Caki2 (cell line): ENCODE measurements around the gene RAP1GAP. TPM values are rescaled to one million over a fixed set of nuclear protein-coding genes. Genes with fewer than 3 reads are reported as not detected.
"Not testable (repeated sequence)": the region's sequence is repeated elsewhere in the genome, so short reads cannot be mapped to it uniquely, and the experiment has no call there.

Source experiments
- DNase-seq: peaks from one replicate; pipeline ENCODE4 v3.0.0-alpha.2; 2015; ENCODE audit warnings: low read depth
- in situ Hi-C: cut with HindIII; loops from 2 replicates; pipeline ENCODE4 v1.10.0; 2016; ENCODE audit warnings: low sequenced_read_pairs, low pct_unique_long_range_greater_than_20kb, mixed read lengths
- total RNA-seq: library from RNA; depleted of rRNA; stranded (reverse); fragments of >200 nt; shearing (Covaris generic); gene quantifications from 2 replicates; pipeline ENCODE4 v1.2.3, GENCODE V29; 2014; ENCODE audit warnings: low replicate concordance

The RAP1GAP gene
- total RNA-seq, 1 experiment from 2014 or later, result 40.1 TPM

DNA sequence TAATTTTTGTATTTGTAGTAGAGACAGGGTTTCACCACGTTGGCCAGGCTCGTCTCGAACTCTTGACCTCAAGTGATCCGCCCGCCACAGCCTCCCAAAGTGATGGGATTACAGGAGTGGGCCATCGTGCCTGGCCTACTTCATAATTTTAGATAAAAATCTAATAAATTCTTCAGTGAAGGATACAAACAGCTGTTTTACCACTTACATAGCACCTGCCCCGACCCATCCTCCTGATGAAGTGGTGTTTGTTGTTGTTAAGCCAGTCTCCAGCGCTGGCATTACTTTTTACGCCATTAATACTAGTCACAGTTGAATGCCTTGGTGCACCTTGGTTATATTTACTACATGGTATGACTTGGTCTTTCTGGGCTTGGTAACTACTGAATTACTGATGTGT, 12.3 kb upstream of the RAP1GAP start:
- DNase-seq, result peak; percentile 35
- in situ Hi-C loops, result no loop called here

DNA sequence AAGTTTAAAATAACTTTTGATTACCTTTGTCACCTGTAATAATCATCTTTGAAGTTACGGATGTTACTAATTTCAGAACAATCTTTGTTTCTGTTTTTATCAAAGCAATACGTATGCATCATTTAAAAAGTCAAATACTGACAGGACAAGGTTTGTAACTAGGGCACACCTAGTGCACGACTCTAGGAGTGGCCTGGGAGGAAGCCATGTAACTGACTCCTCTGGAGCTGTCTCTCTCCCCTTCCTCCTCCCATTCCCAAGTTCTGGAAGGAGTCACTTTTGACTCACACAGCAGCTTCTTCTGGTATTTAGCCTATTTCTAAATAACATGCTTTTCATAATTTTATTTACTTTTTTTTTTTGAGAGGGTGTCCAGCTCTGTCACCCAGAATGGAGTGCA, 11.8 kb upstream of the RAP1GAP start:
- in situ Hi-C loops, result no loop called here
- no peak for DNase-seq

DNA sequence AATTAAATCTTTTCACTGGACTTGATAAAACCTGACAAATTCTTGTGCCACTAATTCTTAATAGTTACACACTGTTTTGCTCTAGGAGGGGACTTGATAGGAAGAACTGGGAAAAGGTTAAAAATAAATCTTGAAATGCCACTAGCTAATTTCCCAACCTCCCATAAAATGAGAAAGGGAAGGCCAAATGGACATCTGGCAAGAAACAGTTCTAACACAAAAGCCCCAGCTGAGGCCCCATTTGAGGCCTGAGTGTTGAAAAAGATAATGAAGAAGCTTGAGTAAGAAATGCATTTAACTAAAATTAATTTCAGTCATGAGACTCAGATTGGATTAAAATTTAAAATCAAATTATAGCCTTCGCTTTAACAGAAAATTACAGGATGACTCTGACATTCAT, 11.2 kb upstream of the RAP1GAP start:
- no peak for DNase-seq
- in situ Hi-C loops, result no loop called here

DNA sequence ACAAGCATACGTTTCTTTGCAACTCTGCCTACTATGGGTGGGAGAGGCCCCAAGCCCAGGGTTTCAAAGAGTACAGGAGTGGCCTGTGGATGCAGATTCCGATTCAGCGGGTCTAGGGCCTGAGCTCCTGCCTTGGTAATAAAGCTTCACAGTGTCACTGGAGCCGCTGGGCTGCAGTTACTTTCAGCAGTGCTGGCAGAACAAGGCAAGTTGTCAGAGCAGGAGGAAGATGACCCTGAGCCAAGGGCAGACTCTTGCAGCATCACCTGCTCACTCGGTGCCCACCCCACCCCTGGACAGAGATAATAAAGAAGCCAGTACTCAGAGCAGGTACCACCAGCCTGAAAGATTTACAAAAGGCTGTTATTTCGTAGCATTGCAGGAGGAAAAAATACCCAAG, 8.0 kb upstream of the RAP1GAP start:
- DNase-seq, result no peak
- in situ Hi-C loops, result no loop called here

DNA sequence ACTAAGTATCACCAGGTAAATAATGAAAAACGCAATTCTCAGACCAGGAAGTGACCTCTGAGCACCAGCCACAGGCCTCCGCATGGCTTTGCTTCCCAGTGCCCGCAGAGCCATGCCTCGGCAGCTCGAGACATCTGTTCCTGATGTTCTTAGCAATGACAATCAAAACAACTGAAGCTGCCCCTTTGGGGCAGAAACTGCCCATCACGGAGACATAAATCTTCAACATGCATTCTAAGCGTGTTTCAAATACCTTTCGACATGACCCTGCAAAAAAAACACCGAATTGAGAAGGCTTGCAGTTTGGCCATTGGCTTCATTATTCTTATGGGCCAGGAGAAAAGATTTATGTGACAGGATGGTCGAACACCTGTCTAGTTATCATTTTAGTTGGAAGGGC, 5.8 kb upstream of the RAP1GAP start:
- DNase-seq, result no peak
- in situ Hi-C loops, result no loop called here

DNA sequence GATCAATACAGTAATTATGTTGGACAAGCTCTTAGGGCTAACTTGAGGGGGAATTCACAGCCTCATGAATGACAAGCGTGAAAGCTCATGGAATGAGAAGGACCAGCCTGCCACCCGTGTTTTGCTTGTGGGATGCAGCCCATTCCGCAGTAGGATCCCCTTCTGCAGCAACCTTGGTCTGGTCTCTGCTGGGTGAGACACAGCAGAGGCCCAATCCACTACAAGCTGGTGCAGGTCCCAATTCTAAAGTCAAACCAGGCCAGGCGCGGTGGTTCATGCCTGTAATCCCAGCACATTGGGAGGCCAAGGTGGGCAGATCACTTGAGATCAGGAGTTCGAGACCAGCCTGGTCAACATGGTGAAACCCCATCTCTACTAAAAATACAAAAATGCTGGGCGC, 4.7 kb upstream of the RAP1GAP start:
- in situ Hi-C loops, DNase-seq: not testable (repeated sequence)

DNA sequence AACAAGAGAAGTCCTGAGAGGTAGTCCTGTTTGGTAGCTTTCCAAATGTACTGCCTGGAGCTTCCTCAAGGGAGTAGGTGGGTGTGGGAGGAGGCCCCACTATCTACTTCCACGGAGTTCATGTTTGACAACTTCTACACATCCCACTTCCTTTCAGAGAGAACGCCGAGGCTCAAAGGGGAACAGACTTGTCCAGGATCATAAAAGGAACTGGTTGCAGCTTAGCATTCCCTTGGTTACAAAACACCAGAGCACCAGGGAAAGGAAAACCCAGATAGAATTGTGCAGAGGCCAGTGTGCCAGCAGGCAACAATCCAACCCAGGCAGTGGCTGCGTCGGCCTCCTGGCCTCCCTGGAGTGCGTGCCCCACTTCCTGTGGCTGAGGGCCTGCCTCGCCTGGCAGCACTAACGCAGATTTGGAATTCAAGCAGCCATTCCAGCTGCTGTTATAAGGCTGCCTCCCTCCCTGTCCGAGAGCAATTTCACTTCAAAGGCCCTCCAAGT, 4.2 kb upstream of the RAP1GAP start:
- no peak for DNase-seq
- in situ Hi-C loops, result no loop called here

DNA sequence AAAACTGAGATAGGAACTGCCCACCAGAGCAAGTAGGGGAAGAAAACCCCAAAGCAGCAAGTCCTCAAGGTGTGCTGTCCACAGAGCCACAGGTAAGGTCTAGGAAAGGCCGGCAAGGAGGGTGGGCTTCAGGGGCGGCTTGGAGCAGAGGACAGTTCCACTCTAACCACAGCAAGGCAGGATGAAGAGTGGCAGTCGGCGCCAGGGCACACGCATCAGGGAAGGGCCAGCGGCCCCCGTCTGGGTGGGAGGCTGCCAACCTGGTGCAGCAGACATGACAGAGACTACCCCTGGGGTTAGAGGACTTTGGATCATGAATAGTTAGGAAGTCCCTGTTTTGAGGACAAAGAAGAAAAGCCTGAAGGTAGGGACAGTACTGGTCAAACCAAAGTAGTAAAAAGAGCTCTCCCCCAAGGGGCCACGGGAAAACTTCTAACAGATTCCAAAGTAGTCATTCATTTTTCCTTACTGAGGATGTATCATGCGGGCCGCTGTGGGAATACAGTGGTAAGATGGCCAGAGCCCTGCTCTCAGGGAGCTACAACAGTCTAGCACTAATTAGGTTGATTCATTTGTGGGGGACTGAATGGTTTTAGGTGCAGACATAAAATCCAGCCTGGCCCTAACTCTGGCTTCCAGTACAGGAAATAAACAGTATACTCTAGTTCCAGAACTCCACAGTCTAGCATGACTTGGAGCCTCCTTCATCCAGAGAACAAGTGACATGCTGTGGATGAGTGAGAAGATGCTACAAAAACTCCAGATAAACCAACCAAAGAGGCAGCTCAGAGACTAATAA, 3.5 kb upstream of the RAP1GAP start:
- no peak for DNase-seq
- in situ Hi-C loops, result no loop called here

DNA sequence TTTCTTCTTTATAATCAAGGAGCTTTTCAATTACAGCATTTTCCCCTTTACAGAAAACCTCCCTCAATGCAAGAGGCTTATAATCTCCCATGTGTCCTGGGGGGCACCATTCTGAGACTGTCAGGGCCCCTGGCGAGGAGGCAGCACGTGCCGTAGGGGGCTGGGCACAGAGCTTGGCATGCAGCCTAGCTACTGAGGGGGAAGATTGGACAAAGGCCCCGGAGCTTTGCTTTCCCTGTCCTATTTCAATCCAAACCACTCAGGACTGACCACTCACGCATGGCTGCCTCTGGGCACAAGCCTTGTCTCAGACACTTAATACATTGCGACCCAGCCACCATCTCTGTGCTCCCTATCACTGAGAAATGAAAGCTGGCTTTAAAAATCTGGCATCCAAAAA, 2.8 kb upstream of the RAP1GAP start:
- DNase-seq, result no peak
- in situ Hi-C loops, result no loop called here

DNA sequence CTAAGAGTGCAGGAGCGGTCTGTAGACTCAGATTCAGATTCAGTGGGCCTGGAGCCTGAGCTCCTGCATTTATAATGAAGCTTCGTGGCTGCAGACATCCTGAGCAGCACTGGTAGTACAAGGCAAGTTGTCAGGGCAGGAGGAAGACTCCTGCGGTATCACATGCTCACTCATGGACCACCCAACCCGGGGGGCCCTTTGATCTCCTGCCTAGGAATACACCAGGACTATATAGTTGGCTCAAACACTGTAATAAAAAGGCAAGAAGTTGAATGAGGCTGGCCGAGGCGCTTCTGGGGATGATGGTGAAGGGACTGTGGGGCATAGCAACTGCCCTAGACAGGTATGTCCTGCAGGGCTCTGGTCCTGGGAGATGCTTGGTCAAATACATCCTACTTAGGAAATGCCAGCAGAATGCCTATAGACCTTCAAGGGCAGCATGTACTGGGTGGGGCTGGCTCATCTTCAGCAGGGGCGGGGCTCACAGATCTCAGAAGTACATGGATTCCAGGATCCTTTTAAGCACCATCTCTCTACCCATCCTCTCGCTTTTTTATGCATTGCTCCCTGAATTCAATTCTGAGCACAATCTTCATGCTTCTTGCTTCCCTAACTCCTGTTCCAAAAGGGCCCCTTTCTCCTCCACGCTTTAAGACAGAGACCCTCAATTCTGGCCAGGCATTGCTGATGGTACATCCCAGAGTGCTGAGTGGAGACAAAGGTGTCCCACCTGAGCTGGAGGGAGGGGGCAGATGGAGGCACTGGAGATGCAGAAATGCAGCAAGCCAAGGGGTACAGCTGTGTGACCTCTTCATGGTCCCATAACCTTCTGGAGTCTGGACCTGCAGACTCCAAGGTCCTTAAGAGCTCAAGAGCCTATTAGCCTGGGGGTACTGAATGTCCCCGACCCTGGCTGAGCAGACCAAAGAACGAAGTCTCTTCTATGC, 2.1 kb upstream of the RAP1GAP start:
- in situ Hi-C loops, result no loop called here
- no peak for DNase-seq

DNA sequence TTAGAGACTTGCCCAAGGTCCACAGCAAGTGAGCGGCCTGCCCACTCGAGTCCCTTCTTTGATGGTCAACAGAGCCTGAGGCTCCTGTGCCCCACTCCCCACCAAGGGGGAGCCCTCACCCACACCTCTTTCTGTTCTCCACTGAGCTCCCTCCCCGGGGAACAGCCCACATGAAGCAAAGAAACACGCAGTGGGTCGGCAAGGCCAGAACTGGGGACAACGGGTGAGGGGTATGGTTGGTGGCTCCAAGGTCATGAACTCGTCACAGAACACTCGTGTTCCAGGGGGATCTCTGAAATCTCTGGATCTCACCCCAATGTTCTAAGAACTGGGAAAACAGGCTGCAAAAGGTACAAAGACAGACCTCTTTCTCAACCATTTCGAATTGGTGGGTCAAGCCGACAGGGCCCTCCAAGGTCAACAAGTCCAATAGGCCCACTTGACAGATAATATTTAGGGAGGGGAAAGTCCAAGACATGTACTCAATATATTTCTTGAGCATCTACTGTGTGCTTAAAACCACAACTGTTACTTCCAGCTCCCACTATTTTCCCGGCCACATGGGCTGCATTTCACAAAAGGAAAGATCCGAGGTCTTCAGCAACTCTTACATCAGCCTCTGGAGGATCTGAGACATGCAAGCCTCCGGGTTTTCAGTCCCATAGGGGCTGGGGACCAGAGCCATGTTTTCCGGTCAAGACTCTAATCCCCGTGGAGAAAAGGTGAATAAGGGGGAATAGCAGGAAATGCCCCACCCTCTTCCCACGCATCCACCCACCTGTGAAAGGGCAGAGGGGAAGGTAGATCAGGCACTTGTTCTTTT, 1.1 kb upstream of the RAP1GAP start:
- DNase-seq, result no peak
- in situ Hi-C loops, result no loop called here

DNA sequence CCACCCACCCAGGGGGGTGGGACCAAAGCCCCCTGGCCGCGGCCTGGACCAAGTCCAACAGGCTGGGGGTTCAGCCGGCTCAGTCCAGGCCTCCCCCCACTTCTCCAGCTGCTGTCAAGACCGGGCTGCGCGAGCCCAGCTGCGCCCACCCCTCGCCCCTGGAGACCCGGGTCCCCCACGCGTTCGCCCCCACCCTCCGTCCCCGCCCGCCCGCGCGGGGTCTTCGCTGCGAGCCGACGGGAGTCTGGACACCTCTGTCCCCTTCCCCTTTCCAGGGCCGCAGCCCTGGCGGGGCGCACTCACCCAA, 253 bp downstream of the RAP1GAP start:
- DNase-seq, result no peak
- in situ Hi-C loops, result no loop called here

DNA sequence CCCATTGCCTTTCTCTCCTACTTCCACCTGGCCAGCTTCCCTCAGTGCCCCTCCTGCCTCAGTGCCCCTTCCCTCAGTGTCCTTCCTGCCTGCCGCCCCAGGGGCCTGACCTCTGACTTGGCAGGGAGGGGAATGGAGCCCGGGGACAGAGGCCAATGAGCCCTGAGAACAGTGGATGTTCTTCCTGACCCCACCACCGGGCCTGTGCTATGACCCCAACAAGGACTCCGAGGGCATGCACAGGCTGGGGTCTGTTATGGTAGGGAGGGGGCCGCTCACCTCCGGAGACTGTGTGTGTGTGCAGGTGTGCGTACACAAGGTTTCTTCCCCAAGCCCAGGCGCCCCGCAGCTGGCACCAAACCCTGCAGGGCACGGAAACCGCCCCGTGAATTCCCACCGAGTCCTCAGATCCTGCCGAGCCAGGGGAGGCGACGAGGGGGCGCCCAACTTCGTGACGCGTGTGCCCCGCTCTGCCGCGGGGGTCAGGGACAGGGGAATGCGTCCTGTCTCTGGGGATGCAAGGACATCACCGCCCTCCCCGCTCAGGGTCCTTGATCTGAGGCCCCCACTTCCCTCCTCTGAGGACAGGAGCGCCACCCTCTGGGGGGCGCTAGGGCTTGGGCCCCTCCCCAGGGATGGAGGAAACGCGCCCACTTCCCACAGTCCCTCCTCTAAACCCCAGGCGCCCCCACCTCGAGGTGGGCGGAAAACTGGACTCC, 766 bp downstream of the RAP1GAP start:
- in situ Hi-C loops, result no loop called here
- DNase-seq, result no peak

DNA sequence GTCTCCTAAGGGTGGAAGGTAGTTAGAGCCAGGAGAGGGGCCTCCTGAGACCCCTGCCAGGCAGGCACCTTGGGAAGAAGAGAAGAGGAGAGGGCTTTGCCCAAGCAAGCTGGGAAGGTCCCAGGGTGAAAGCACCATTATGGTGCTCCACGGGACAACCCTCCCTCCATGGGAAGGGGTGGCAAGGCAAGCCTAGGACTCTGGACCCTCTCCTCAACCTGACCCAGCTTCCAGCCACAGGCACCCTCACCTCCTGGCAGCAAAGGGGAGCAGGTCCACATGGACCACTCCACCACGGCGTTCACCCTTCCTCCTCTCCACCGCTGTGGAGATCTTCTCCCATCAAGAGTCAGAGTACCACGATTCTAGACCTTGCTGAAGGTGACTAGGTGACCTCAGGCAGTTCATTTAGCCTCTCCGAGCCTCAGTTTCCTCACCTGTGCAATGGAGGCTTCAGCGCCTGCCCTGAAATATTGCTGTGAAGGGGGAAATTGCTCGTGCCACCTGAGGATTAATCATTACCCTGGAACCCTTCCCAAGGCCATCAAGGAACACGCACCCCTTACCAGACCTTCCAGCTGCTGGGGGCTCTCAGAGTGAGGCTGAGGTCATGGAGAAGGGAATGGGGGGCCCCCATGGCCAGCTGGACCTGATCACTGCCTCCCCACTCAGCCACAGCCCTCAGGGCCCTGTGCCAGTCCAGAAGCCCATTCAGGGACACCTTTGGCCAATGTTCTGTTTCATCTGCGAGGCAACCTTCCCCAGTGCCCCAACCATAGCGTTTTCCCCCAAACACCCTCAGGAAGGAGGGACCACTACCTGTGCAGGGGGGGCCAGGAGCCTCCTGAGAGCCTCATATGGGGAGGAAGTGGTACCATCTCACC, 1.6 kb downstream of the RAP1GAP start:
- in situ Hi-C loops, result no loop called here
- no peak for DNase-seq

DNA sequence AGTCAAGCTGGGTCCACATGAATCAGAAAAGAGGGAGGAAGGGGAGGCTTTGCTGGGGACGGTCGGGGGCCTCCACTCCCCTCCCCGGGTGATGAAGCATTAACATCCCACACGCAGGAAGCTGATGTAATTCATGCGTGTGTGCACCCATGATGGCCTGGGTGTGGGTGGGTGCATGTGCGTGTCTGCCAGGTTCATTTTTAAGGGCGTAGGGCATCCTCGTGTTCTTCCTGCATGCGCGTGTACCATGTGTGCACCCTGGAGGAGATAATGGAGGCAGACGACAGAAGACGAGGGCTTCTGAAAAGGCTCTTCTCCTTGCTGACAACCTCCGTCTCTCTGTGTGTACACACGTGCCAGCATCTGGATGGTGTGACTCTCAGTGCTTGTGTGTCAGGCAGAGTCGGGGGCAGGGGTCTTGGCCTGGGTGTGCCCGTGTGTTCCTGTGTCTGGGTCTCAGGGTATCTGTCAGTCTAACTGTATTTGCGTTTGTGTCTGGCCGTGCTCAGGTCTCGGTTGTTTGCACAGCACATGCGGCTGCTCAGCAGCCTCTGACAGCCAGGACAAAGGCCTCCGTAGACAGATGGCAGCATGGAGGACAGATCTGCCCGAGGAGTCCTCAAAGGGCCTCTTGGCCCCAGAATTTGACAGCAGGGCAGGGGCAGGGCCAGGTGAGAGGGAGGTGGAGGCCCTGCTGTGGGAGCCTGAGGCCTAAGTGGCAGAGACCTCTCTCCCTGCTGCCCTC, 2.4 kb downstream of the RAP1GAP start:
- DNase-seq, result no peak
- in situ Hi-C loops, result no loop called here

DNA sequence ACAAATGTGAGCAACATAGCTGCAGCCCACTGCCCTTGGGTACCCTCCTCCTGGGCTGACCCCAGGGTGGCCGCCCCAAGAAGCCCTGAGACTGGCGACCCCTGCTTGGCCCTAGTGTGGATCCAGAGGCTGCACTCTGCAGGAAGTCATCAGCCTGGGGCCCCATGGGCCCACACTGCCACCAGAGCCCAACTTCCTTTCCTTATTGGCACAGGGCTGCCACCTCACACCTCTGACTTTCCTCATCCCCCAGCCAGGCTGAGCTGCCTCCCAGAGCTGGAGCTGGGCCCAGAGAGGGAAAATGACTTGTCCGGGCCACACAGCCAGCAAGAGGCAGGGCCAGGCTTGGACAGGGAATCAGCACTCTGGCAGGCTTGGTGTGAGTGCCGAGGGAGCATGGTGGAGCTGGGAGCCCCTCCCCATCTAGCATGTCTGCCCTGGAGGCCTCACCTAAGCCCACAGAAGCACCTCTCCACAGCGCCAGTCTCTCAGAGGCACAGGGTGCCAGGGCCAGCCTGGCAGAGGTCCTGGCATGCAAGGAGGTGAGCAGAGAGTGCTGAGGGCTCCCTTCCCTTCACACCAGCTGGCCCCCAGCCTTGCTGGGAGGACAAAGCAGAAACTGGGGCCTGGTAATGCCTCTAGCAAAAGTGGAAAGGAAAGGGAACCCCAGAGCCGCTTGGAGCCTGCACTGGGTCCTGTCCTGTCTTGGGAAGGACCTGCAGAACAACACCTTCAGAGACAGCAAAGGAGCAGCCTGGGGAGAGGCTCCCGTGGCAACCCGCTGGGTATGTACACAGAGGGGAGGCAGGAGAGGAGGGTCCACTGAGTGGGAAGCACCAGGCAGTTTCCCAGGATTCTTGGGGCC, 3.2 kb downstream of the RAP1GAP start:
- no peak for DNase-seq

More for the DNA sequence above, 3.2 kb downstream of the RAP1GAP start:
- in situ Hi-C loops, result no loop called here
